Skeletal muscle tissue (tissue), 4 donors: Measurements from ENCODE around the gene ANKEF1. TPM values are rescaled to one million over a fixed set of nuclear protein-coding genes. Genes with fewer than 3 reads are reported as not detected.

ENCODE experiments used
- H3K27ac ChIP-seq: one replicate; pipeline ENCODE4 v1.7.0; 2013; ENCODE audit warnings: mild to moderate bottlenecking, low read depth, low read length, inconsistent platforms
- H3K27me3 ChIP-seq, 3 donors: one replicate each; pipeline ENCODE4 v1.7.0; 2013; ENCODE audit warnings: low read length in 3 of 3; ENCODE audit not compliant: control insufficient read depth in 3 of 3, insufficient read depth in 3 of 3
- H3K36me3 ChIP-seq, 3 donors: one replicate each; pipeline ENCODE4 v1.7.0; 2013; ENCODE audit warnings: low read length in 3 of 3; ENCODE audit not compliant: control insufficient read depth in 3 of 3, insufficient read depth in 3 of 3
- H3K4me1 ChIP-seq, 3 donors: one replicate each; pipeline ENCODE4 v1.7.0; 2013; ENCODE audit warnings: low read length in 3 of 3, mild to moderate bottlenecking in 3 of 3; ENCODE audit not compliant: control insufficient read depth in 3 of 3, insufficient read depth in 3 of 3
- H3K4me3 ChIP-seq, 3 donors: one replicate each; pipeline ENCODE4 v1.7.0; 2013; ENCODE audit warnings: low read length in 3 of 3
- H3K9ac ChIP-seq, 3 donors: one replicate each; pipeline ENCODE4 v1.7.0; 2013; ENCODE audit warnings: low read length in 3 of 3, mild to moderate bottlenecking in 3 of 3, moderate library complexity in 2 of 3, low read depth in 1 of 3
- H3K9me3 ChIP-seq, 3 donors: one replicate each; pipeline ENCODE4 v1.7.0; 2013; ENCODE audit warnings: low read length in 3 of 3; ENCODE audit not compliant: control insufficient read depth in 3 of 3
- total RNA-seq: library from RNA; depleted of rRNA; stranded (reverse); fragments of >200 nt; gene quantifications from one replicate; pipeline ENCODE4 v1.2.3, GENCODE V29; 2014
- donor health status: Osteomylitis.

The ANKEF1 gene
- 1.0 TPM for total RNA-seq

DNA sequence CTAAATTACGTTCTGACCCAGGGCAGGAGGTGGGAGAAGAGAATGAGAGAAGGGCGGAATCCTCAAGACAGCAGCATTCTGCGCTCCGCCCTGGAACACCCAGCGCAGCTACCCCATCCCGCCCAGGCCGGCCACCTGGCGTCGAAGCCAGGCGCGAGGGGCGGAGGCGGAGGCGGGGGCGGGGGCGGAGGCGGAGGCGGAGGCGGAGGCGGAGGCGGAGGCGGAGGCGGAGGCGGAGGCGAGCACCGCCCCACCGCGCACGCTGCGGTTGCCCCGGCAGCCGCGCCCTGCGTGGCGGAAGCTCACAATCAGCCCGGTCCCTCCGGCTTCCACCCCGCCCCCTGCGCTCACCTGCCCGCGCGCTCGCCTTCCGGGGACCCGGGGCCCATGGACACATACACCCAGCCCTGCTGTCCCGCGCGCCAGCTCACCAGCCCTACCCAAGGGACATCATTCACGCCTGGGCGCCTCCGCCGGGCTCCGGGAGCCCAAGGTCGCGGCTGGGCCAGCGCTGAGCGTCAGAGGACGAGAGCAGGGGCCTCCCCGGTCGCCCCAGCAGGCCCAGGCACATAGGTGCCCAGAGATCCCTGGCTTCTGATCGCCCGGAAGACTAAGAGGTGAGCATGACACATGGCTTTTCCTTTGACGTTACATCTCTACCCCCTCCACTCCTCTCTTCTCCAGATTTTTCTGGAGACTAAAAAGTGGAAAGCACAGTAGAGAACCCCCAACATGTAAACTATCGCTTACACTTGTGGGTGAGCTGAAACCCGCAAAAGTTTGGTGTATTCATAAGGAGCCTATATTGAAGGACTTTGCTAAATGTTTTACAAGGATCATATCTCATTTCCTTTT, at the start of gene ANKEF1:
ANKEF1 (plus strand) TSS at position 271 of the 855 bp plus-strand sequence. CDS start 3,315 bp downstream, outside the sequence.
- Histone ChIP-seq H3K4me3 (peak within 1 kb of the TSS; percentile 66 to 72 (median 66)), H3K27me3 (no peaks in the 10 kb centered on the region), H3K4me1 (peaks cover 2 to 4% (median 4%) of the 10 kb centered on the region in 3 donors), H3K9ac (peak within 1 kb of the TSS in 2 of 3 donors; percentile 64 to 76), H3K36me3 (no peaks in the 10 kb centered on the region), H3K9me3 (no peaks in the 10 kb centered on the region), H3K27ac (no peak within 1 kb of the TSS)

DNA sequence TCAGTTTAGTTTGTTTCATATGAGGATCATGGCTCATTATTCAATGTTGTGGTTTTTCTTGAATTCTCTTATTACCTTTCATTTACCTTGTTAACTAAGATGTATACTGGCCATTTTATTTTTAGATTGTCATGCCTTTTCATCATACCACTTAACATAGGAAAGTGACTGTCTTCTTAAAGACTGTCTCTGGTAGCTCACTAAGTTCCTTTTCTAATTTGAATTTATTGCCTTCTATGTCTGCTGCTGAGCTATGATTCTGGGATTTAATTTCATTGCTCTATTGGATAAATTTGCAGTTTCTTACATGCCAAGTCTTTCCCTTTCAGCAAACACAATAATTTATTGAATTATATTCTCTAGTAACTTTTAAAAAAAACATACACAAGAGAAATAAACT, 49.5 kb upstream of the ANKEF1 start:
- Histone ChIP-seq H3K27me3 (no peaks in the 10 kb centered on the region), H3K4me1 (no peaks in the 10 kb centered on the region), H3K9ac (no peak overlapping the region), H3K4me3 (no peak overlapping the region), H3K36me3 (no peaks in the 10 kb centered on the region), H3K9me3 (no peaks in the 10 kb centered on the region), H3K27ac (no peak overlapping the region)

DNA sequence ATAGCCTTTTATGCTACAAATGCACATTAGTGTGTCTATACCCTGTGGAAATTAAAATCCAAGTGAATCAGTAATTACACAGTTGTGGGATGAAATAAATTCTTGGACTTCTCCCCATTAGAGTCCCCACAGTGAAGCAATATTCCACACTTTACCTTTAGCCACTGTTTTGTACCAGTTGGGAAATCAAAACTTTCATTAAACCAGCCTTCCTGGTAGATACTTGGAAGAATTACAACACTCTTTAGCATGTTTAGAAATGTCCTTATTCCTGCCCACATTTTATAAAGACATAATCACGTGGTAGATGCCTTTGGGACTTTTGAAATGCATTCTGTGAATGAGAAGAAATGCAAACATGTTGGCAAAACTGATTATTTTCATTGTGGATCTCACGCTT, 49.0 kb upstream of the ANKEF1 start:
- Histone ChIP-seq H3K4me3 (no peak overlapping the region), H3K9me3 (no peaks in the 10 kb centered on the region), H3K36me3 (no peaks in the 10 kb centered on the region), H3K9ac (no peak overlapping the region), H3K27me3 (no peaks in the 10 kb centered on the region), H3K4me1 (no peaks in the 10 kb centered on the region), H3K27ac (no peak overlapping the region)

DNA sequence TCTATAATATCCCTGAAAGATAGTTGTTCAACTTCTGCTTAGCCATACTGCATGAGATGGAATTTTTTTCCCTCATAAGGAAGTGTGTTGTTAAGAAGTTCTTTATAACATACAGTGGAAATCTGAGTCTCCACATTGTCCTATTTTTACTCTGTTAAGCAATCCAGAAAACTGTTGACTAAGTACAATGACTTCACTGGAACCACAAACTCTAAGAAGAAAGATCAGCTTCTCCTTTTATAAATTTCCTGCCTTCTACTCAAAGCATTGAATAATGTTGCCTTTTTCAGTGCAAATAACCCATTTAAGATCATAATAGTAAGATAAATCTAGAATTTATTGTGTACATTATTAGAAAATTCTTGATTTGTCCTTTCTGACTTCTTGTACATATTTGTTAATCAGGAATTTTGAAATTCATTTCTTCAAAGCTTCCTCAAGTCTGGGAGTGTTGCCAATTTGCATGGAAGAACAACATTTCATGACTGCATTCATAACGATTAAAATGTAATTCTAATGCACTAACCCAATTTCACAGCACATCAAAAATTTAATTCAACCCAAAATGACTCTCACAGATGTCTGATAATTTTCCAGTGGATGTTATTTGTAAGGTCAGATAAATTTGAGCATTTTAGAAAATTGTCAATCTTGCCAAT, 45.6 kb upstream of the ANKEF1 start:
- no peaks in the 10 kb centered on the region for H3K4me1 ChIP-seq
- H3K9ac ChIP-seq, result no peak overlapping the region
- H3K36me3 ChIP-seq, result no peaks in the 10 kb centered on the region
- no peaks in the 10 kb centered on the region for H3K9me3 ChIP-seq
- H3K27me3 ChIP-seq, result no peaks in the 10 kb centered on the region
- H3K27ac ChIP-seq, result peak overlapping the region; percentile 1
- no peak overlapping the region for H3K4me3 ChIP-seq

DNA sequence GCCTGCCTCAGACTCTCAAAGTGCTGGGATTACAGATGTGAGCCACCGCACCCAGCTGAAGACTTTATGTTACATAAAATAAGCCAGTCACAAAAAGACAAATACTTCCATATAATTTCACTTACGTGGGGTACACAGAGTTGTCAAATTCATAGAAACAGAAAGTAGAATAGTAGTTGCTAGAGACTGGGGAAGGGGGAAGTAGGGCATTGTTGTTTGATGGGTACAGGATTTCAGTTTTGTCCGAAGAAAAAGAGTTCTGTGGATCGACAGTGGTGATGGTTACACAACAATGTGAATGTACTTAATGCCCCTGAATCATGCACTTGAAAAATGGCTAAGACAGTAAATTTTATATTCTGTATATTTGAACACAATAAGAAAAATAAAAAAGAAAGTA, 41.6 kb upstream of the ANKEF1 start:
- Histone ChIP-seq H3K4me1 (no peaks in the 10 kb centered on the region), H3K27me3 (no peaks in the 10 kb centered on the region), H3K4me3 (no peak overlapping the region), H3K9ac (no peak overlapping the region), H3K27ac (no peak overlapping the region), H3K36me3 (no peaks in the 10 kb centered on the region), H3K9me3 (no peaks in the 10 kb centered on the region)

DNA sequence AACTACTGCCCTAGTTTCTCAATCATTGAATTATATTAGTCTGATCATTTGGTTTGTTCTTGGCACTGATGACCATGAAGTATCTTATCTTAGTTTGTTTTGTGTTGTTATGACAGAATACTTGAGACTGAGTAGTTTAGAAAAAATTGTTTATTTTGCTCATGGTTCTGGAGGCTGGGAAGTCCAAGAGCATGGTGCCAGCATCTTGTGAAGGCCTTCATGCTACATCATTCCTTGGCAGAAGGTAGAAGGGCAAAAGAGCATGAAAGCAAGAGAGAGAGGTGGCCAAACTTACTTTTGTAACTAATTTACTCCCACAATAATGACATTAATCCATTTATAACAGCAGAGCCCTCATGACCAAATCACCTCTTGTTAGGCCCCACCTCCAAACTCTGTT, 40.1 kb upstream of the ANKEF1 start:
- Histone ChIP-seq H3K36me3 (no peaks in the 10 kb centered on the region), H3K27me3 (no peaks in the 10 kb centered on the region), H3K4me1 (no peaks in the 10 kb centered on the region), H3K27ac (no peak overlapping the region), H3K4me3 (no peak overlapping the region), H3K9me3 (no peaks in the 10 kb centered on the region), H3K9ac (no peak overlapping the region)

DNA sequence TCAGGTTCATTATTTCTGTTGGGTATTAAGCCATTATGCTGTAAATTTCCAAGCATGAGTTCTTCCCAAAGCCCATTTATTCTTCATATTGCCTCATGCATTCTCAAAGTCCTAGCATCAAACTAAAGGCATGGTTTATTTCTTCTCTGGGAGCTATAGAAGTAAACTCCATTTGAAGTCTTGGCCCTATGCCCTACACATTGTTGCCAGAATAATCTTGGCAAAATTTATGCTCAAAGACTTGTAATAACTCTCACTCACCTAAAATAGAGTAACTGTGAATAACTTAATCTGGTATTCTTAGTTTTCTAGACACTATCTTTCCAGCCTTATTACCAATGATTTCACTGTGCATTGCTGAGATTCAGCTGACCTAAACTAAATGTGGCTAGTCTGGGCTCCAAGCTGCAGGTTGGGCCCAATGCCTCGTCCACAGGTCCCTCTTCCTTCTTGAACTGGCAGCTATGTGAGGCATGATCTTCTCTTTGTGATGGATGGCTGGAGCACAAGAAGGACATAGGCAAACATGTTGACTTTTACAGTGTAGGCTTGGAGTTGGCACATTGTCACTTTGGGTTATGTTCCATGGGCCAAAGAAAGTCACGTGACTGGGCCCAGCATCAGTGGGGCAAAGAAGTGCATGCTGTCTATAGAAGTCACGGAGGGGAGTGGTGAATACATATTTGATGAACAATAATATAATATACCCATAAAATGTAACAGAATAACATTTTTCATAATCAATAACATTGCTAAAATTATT, 39.1 kb upstream of the ANKEF1 start:
- Histone ChIP-seq H3K27ac (no peak overlapping the region), H3K9me3 (no peaks in the 10 kb centered on the region), H3K4me3 (no peak overlapping the region), H3K4me1 (no peaks in the 10 kb centered on the region), H3K9ac (no peak overlapping the region), H3K27me3 (no peaks in the 10 kb centered on the region), H3K36me3 (no peaks in the 10 kb centered on the region)

DNA sequence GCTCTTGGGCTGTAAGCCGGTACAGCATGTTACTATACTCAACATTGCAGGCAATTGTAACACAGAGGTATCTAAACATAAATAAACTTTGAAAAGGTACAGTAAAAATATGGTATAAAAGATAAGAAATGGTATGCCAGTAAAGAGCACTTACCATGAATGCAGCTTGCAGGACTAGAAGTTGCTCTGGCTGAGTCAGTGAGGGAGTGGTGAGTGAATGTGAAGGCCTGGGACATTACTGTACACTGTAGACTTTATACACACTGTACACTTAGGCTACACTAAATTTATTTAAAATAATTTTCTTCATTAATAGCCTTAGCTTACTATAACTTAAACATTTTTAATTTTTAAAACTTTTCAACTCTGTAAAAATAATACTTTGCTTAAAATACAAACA, 37.8 kb upstream of the ANKEF1 start:
- Histone ChIP-seq H3K36me3 (no peaks in the 10 kb centered on the region), H3K27me3 (no peaks in the 10 kb centered on the region), H3K9me3 (no peaks in the 10 kb centered on the region), H3K27ac (no peak overlapping the region), H3K4me1 (no peaks in the 10 kb centered on the region), H3K9ac (no peak overlapping the region), H3K4me3 (no peak overlapping the region)

DNA sequence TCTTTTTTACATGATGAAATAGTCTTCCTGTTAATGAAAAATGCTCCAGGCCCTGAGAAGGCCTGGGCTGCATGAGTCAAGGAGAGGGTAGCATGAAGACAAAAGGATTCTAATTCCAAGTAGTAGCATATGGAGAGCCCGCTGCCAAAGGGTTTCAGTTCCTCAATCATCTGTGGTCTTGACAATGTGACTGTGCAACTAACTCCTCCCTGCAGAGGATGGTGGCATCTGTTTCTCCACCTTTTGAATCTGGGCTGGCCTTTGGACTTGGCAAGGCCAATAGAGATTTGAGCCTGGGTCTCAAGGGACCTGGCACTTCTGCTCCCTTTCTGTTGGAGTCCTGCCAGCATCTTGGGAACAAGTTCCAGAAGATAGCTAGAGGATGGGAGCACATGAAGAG, 35.1 kb upstream of the ANKEF1 start:
- H3K36me3 ChIP-seq, result no peaks in the 10 kb centered on the region
- no peak overlapping the region for H3K9ac ChIP-seq
- H3K4me3 ChIP-seq, result no peak overlapping the region
- H3K27ac ChIP-seq, result no peak overlapping the region
- no peaks in the 10 kb centered on the region for H3K9me3 ChIP-seq
- no peaks in the 10 kb centered on the region for H3K27me3 ChIP-seq
- no peaks in the 10 kb centered on the region for H3K4me1 ChIP-seq

DNA sequence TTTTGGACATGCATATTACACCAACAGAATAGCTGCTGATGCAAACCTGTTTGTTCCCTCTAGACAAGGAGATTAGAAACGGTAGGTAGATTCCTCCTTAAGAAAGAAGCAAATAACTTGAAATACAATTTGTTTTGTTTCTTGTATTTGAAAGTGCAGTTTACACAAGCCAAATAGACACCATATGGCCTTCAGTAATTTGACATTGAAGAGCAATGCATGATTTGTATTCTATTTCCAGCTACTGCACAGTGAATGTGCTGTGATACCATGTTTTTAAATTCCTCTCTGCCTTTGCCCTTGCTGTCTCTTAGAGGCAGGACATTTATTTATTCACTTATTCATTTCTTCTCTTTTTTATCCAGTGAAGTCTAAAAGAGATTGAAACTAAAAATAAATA, 31.9 kb upstream of the ANKEF1 start:
- Histone ChIP-seq H3K27me3 (no peaks in the 10 kb centered on the region), H3K4me1 (no peaks in the 10 kb centered on the region), H3K4me3 (no peak overlapping the region)

More for the DNA sequence above, 31.9 kb upstream of the ANKEF1 start:
- H3K9ac ChIP-seq, result no peak overlapping the region
- no peaks in the 10 kb centered on the region for H3K9me3 ChIP-seq
- no peaks in the 10 kb centered on the region for H3K36me3 ChIP-seq
- H3K27ac ChIP-seq, result no peak overlapping the region
